Activated naive CD8-positive, alpha-beta T cell treated with anti-CD3 and anti-CD28 coated beads, Interleukin-2, amount 10 ng/mL, durations not matched to agents 7 days and 5 days (primary cell): ENCODE results near the gene PLBD2. TPM values are rescaled to one million over a fixed set of nuclear protein-coding genes. Genes with fewer than 3 reads are reported as not detected.

Source experiments
- ATAC-seq: fragments of 150-1000 bp; cut with Tn5 transposase; one replicate; pipeline ENCODE4 v1.10.0; 2021; ENCODE audit warnings: low read depth, moderate library complexity
- POLR2A ChIA-PET: fragments of 350-600 bp; sonication (Branson Sonifier 250); formaldehyde crosslinking; loops from one replicate; lab custom pipeline; 2021; ENCODE audit warnings: antibody characterized with exemption; lab: Charles Lee
- DNase-seq: peaks from one replicate; pipeline ENCODE4 v3.0.0; 2021
- H3K27ac Mint-ChIP-seq: one replicate; pipeline ENCODE4 v1.8.0; 2022; ENCODE audit warnings: mild to moderate bottlenecking, mixed read lengths
- H3K27me3 Mint-ChIP-seq: one replicate; pipeline ENCODE4 v1.8.0; 2022; ENCODE audit warnings: mild to moderate bottlenecking, moderate library complexity, mixed read lengths
- H3K36me3 Mint-ChIP-seq: one replicate; pipeline ENCODE4 v1.8.0; 2021; ENCODE audit warnings: mild to moderate bottlenecking, mixed read lengths
- H3K4me1 Mint-ChIP-seq: one replicate; pipeline ENCODE4 v1.8.0; 2021; ENCODE audit warnings: mixed read lengths
- H3K4me3 Mint-ChIP-seq: one replicate; pipeline ENCODE4 v1.8.0; 2022; ENCODE audit warnings: mild to moderate bottlenecking, moderate library complexity, mixed read lengths
- H3K9me3 Mint-ChIP-seq: one replicate; pipeline ENCODE4 v1.8.0; 2021; ENCODE audit warnings: mixed read lengths
- total RNA-seq, 2 experiments: library from RNA; stranded (reverse); gene quantifications; one replicate each; pipeline ENCODE4 v1.2.3, GENCODE V29; 2021

PLBD2 gene
- total RNA-seq = 10 to 100 TPM; 12.8 to 13.6 TPM

GRCh38 chr12:113358381-113359132 is at the start of gene PLBD2:
Gene PLBD2 (plus strand): TSS chr12:113358587. CDS start chr12:113358601, 14 bp downstream.
- peak; percentile 92 for DNase-seq
- peak within 1 kb of the TSS; percentile 89 for H3K4me3 Mint-ChIP-seq

GRCh38 chr12:113310489-113310888 is 47.9 kb upstream of the PLBD2 start:
- H3K27ac Mint-ChIP-seq = peak overlapping the region; percentile 5
- POLR2A ChIA-PET = no interaction called here
- H3K4me3 Mint-ChIP-seq = no peak overlapping the region
- H3K9me3 Mint-ChIP-seq = no peaks in the 10 kb centered on the region
- H3K4me1 Mint-ChIP-seq = peaks cover 12% of the 10 kb centered on the region
- DNase-seq (no peak), ATAC-seq (no peak)
- H3K36me3 Mint-ChIP-seq = peaks cover 23% of the 10 kb centered on the region
- H3K27me3 Mint-ChIP-seq = no peaks in the 10 kb centered on the region

More at GRCh38 chr12:113358381-113359132, at the start of gene PLBD2:
- Mint-ChIP-seq H3K9me3 (no peaks in the 10 kb centered on the region), H3K36me3 (peaks cover 1% of the 10 kb centered on the region), H3K27me3 (peaks cover 2% of the 10 kb centered on the region), H3K27ac (peak within 1 kb of the TSS; percentile 80), H3K4me1 (peaks cover 10% of the 10 kb centered on the region)
- peak; percentile 94 for ATAC-seq
- POLR2A ChIA-PET = interaction anchor here (0.7 to 1.4 kb wide), 2 partner anchors 23 to 156 kb away, joined by 3 to 9 read pairs; partner anchors contain the start of gene SLC8B1

GRCh38 chr12:113314121-113314529 is 44.3 kb upstream of the PLBD2 start:
- H3K27ac Mint-ChIP-seq = no peak overlapping the region
- POLR2A ChIA-PET = interaction anchor here (1.1 kb wide), 1 partner anchor 92 kb away, joined by 3 read pairs; no protein-coding TSS in a partner anchor
- H3K9me3 Mint-ChIP-seq = no peaks in the 10 kb centered on the region
- DNase-seq (no peak), ATAC-seq (no peak)
- no peaks in the 10 kb centered on the region for H3K27me3 Mint-ChIP-seq
- peaks cover 12% of the 10 kb centered on the region for H3K4me1 Mint-ChIP-seq
- H3K4me3 Mint-ChIP-seq = no peak overlapping the region
- H3K36me3 Mint-ChIP-seq = peaks cover 31% of the 10 kb centered on the region

- H3K36me3 Mint-ChIP-seq = peaks cover 32% of the 10 kb centered on the region
- H3K4me3 Mint-ChIP-seq = no peak overlapping the region
- no peak overlapping the region for H3K27ac Mint-ChIP-seq
- POLR2A ChIA-PET = no interaction called here
- ATAC-seq (no peak), DNase-seq (no peak)
- H3K9me3 Mint-ChIP-seq = no peaks in the 10 kb centered on the region
- peaks cover 10% of the 10 kb centered on the region for H3K4me1 Mint-ChIP-seq
- no peaks in the 10 kb centered on the region for H3K27me3 Mint-ChIP-seq
Measured at GRCh38 chr12:113315358-113315757, 43.0 kb upstream of the PLBD2 start.

GRCh38 chr12:113316155-113316554 is 42.2 kb upstream of the PLBD2 start:
- H3K27ac Mint-ChIP-seq = no peak overlapping the region
- POLR2A ChIA-PET = interaction anchor here (0.7 kb wide), 1 partner anchor 109 kb away, joined by 3 read pairs; no protein-coding TSS in a partner anchor
- peaks cover 28% of the 10 kb centered on the region for H3K36me3 Mint-ChIP-seq
- no peak for DNase-seq
- no peaks in the 10 kb centered on the region for H3K27me3 Mint-ChIP-seq
- no peak overlapping the region for H3K4me3 Mint-ChIP-seq
- H3K9me3 Mint-ChIP-seq = no peaks in the 10 kb centered on the region
- ATAC-seq = no peak
- H3K4me1 Mint-ChIP-seq = peaks cover 6% of the 10 kb centered on the region

- Mint-ChIP-seq H3K9me3 (no peaks in the 10 kb centered on the region), H3K36me3 (peaks cover 28% of the 10 kb centered on the region)
Measured at GRCh38 chr12:113317122-113317521, 41.3 kb upstream of the PLBD2 start.

GRCh38 chr12:113318046-113318656 is 40.2 kb upstream of the PLBD2 start:
- Mint-ChIP-seq H3K4me1 (peaks cover 4% of the 10 kb centered on the region), H3K4me3 (no peak overlapping the region), H3K27ac (no peak overlapping the region), H3K36me3 (peaks cover 38% of the 10 kb centered on the region), H3K27me3 (no peaks in the 10 kb centered on the region), H3K9me3 (no peaks in the 10 kb centered on the region)
- DNase-seq (no peak), ATAC-seq (no peak)
- POLR2A ChIA-PET = no interaction called here

More at GRCh38 chr12:113317122-113317521, 41.3 kb upstream of the PLBD2 start:
- Mint-ChIP-seq H3K27ac (no peak overlapping the region), H3K4me1 (peaks cover 4% of the 10 kb centered on the region), H3K4me3 (no peak overlapping the region), H3K27me3 (no peaks in the 10 kb centered on the region)
- POLR2A ChIA-PET = interaction anchor here (0.6 to 1.0 kb wide), 2 partner anchors 18 to 83 kb away, joined by 3 read pairs; partner anchors contain the start of gene SLC8B1
- DNase-seq (no peak), ATAC-seq (no peak)

GRCh38 chr12:113318900-113319628 is 39.3 kb upstream of the PLBD2 start:
- no peaks in the 10 kb centered on the region for H3K9me3 Mint-ChIP-seq
- POLR2A ChIA-PET = interaction anchor here (1.1 kb wide), 1 partner anchor 122 kb away, joined by 4 read pairs; no protein-coding TSS in a partner anchor
- no peaks in the 10 kb centered on the region for H3K27me3 Mint-ChIP-seq
- peak overlapping the region; percentile 67 for H3K27ac Mint-ChIP-seq
- H3K36me3 Mint-ChIP-seq = peaks cover 42% of the 10 kb centered on the region
- ATAC-seq (no peak), DNase-seq (no peak)
- no peak overlapping the region for H3K4me3 Mint-ChIP-seq
- peaks cover 4% of the 10 kb centered on the region for H3K4me1 Mint-ChIP-seq

GRCh38 chr12:113320401-113320800 is 38.0 kb upstream of the PLBD2 start:
- Mint-ChIP-seq H3K4me1 (no peaks in the 10 kb centered on the region), H3K27me3 (no peaks in the 10 kb centered on the region), H3K27ac (no peak overlapping the region), H3K9me3 (no peaks in the 10 kb centered on the region), H3K36me3 (peaks cover 46% of the 10 kb centered on the region), H3K4me3 (no peak overlapping the region)
- POLR2A ChIA-PET = interaction anchor here (1.0 kb wide), 1 partner anchor 17 kb away, joined by 3 read pairs; no protein-coding TSS in a partner anchor
- no peak for DNase-seq
- no peak for ATAC-seq

GRCh38 chr12:113322343-113322742 is 36.0 kb upstream of the PLBD2 start:
- Mint-ChIP-seq H3K9me3 (no peaks in the 10 kb centered on the region), H3K27me3 (no peaks in the 10 kb centered on the region)
- POLR2A ChIA-PET = no interaction called here

GRCh38 chr12:113325916-113326315 is 32.5 kb upstream of the PLBD2 start:
- Mint-ChIP-seq H3K27ac (no peak overlapping the region), H3K27me3 (no peaks in the 10 kb centered on the region), H3K4me1 (peaks cover 6% of the 10 kb centered on the region), H3K36me3 (peaks cover 41% of the 10 kb centered on the region), H3K9me3 (no peaks in the 10 kb centered on the region), H3K4me3 (no peak overlapping the region)
- ATAC-seq (no peak), DNase-seq (no peak)
- POLR2A ChIA-PET = no interaction called here

More at GRCh38 chr12:113322343-113322742, 36.0 kb upstream of the PLBD2 start:
- DNase-seq (no peak), ATAC-seq (no peak)
- no peaks in the 10 kb centered on the region for H3K4me1 Mint-ChIP-seq
- peaks cover 50% of the 10 kb centered on the region for H3K36me3 Mint-ChIP-seq
- no peak overlapping the region for H3K4me3 Mint-ChIP-seq
- H3K27ac Mint-ChIP-seq = no peak overlapping the region

- DNase-seq (no peak), ATAC-seq (no peak)
- POLR2A ChIA-PET = interaction anchor here (0.6 kb wide), 1 partner anchor 130 kb away, joined by 12 read pairs; no protein-coding TSS in a partner anchor
- Mint-ChIP-seq H3K36me3 (peaks cover 42% of the 10 kb centered on the region), H3K4me3 (no peak overlapping the region), H3K9me3 (no peaks in the 10 kb centered on the region), H3K4me1 (peaks cover 6% of the 10 kb centered on the region), H3K27me3 (no peaks in the 10 kb centered on the region), H3K27ac (no peak overlapping the region)
Measured at GRCh38 chr12:113326775-113327395, 31.5 kb upstream of the PLBD2 start.
